ENCODE measurements around the gene SLC25A21. TPM values are rescaled to one million over a fixed set of nuclear protein-coding genes. Genes with fewer than 3 reads are reported as not detected.

The SLC25A21 gene
- total RNA-seq, 2 donors from 2014 or later = 1.2 TPM; not detected in 1

DNA sequence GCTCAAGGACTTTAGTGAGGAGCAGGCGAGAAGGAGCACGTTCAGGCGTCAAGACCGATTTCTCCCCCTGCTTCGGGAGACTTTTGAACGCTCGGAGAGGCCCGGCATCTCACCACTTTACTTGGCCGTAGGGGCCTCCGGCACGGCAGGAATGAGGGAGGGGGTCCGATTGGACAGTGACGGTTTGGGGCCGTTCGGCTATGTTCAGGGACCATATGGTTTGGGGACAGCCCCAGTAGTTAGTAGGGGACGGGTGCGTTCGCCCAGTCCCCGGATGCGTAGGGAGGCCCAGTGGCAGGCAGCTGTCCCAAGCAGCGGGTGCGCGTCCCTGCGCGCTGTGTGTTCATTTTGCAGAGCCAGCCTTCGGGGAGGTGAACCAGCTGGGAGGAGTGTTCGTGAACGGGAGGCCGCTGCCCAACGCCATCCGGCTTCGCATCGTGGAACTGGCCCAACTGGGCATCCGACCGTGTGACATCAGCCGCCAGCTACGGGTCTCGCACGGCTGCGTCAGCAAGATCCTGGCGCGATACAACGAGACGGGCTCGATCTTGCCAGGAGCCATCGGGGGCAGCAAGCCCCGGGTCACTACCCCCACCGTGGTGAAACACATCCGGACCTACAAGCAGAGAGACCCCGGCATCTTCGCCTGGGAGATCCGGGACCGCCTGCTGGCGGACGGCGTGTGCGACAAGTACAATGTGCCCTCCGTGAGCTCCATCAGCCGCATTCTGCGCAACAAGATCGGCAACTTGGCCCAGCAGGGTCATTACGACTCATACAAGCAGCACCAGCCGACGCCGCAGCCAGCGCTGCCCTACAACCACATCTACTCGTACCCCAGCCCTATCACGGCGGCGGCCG lies 509.6 kb downstream of the SLC25A21 start:
- no peaks in the 10 kb centered on the region for H3K9me3 ChIP-seq
- TF ChIP-seq, protein P1, sequence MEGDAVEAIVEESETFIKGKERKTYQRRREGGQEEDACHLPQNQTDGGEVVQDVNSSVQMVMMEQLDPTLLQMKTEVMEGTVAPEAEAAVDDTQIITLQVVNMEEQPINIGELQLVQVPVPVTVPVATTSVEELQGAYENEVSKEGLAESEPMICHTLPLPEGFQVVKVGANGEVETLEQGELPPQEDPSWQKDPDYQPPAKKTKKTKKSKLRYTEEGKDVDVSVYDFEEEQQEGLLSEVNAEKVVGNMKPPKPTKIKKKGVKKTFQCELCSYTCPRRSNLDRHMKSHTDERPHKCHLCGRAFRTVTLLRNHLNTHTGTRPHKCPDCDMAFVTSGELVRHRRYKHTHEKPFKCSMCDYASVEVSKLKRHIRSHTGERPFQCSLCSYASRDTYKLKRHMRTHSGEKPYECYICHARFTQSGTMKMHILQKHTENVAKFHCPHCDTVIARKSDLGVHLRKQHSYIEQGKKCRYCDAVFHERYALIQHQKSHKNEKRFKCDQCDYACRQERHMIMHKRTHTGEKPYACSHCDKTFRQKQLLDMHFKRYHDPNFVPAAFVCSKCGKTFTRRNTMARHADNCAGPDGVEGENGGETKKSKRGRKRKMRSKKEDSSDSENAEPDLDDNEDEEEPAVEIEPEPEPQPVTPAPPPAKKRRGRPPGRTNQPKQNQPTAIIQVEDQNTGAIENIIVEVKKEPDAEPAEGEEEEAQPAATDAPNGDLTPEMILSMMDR (IDR thresholded peaks at IDR 0.05) = peak; percentile 23
- H3K4me3 ChIP-seq = peak overlapping the region; percentile 74
- H3K27me3 ChIP-seq (replicated peaks; ENCODE audit: insufficient read depth) = peaks cover 31% of the 10 kb centered on the region
- no peaks in the 10 kb centered on the region for H3K36me3 ChIP-seq
- ATAC-seq (ENCODE audit: insufficient number of reproducible peaks, low FRiP score, low read depth) (peak; percentile 47), DNase-seq (ENCODE audit: low spot score) (no peak)
- peaks cover 4 to 54% of the 10 kb centered on the region in 2 donors for H3K4me1 ChIP-seq (ENCODE audit: control insufficient read depth in 1 of 2, low read depth in 2 of 2)
- H3K27ac ChIP-seq = peak overlapping the region in 1 of 2 donors; percentile 50

DNA sequence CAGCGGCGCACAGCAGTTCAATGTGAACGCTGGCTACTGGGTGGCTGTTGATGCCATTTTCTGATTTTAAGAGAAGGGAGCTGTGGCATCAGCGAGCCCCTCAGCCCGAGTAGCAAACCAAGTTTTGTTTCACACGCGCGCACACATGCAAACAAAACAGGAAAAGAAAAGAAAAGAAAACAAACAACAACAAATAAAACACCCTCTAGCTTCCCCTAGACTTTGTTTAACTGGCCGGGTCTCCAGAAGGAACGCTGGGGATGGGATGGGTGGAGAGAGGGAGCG lies 510.2 kb downstream of the SLC25A21 start:
- H3K27ac ChIP-seq = peak overlapping the region in 1 of 2 donors; percentile 50

DNA sequence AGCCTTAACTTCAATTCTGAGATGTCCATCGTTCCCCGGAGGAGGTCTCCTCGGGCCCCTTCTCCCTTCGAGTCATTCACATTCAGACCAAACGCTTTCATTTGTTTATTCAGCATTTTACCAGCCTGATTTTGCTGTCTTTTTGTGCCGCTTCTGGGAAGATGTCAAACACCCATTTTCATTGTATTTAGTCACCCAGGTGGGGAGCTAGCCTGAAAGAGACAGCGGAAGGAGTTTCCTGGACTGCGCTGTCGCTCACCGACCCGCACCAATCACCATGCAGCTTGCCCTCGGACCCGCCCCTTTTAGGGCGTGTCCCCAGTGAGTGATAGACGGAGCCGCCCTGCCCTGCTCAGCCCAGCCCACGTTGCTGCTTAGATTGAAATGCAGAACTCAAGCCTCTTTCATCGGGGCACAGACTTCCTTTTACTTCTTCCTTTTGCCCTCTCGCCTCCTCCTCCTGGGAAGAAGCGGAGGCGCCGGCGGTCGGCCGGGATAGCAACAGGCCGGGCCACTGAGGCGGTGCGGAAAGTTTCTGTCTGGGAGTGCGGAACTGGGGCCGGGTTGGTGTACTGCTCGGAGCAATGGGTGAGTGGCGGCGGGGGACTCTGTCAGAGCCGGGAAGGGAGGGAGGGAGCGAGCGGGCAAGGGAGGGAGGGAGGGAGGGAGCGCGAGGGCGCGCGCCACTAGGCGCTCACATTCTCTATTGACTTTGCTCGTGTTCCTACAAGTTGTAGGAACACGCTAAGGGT lies 510.7 kb downstream of the SLC25A21 start, which contains the start of gene PAX9:
TSS of gene PAX9 (plus strand) at position 355 of the 752 bp plus-strand sequence. CDS start at position 585, 230 bp downstream.
- TF ChIP-seq, protein P1 (IDR thresholded peaks at IDR 0.05) = no peak
- H3K36me3 ChIP-seq = no peaks in the 10 kb centered on the region
- DNase-seq (ENCODE audit: low spot score) = no peak
- peak within 1 kb of the TSS; percentile 74 for H3K4me3 ChIP-seq
- H3K9me3 ChIP-seq = no peaks in the 10 kb centered on the region
- ATAC-seq (ENCODE audit: insufficient number of reproducible peaks, low FRiP score, low read depth) = peak; percentile 77
- H3K27me3 ChIP-seq (replicated peaks; ENCODE audit: insufficient read depth) = peaks cover 32% of the 10 kb centered on the region
- H3K4me1 ChIP-seq (ENCODE audit: control insufficient read depth in 1 of 2, low read depth in 2 of 2) = peaks cover 9 to 62% of the 10 kb centered on the region in 2 donors
- peak within 1 kb of the TSS; percentile 5 to 50 for H3K27ac ChIP-seq

More for the DNA sequence above, 510.2 kb downstream of the SLC25A21 start:
- Histone ChIP-seq H3K4me3 (peak overlapping the region; percentile 74), H3K4me1 (ENCODE audit: control insufficient read depth in 1 of 2, low read depth in 2 of 2) (peaks cover 5 to 60% of the 10 kb centered on the region in 2 donors), H3K36me3 (no peaks in the 10 kb centered on the region), H3K9me3 (no peaks in the 10 kb centered on the region), H3K27me3 (replicated peaks; ENCODE audit: insufficient read depth) (peaks cover 32% of the 10 kb centered on the region)
- DNase-seq (ENCODE audit: low spot score) (no peak), ATAC-seq (ENCODE audit: insufficient number of reproducible peaks, low FRiP score, low read depth) (no peak)
- TF ChIP-seq, protein P1 (IDR thresholded peaks at IDR 0.05) = no peak

DNA sequence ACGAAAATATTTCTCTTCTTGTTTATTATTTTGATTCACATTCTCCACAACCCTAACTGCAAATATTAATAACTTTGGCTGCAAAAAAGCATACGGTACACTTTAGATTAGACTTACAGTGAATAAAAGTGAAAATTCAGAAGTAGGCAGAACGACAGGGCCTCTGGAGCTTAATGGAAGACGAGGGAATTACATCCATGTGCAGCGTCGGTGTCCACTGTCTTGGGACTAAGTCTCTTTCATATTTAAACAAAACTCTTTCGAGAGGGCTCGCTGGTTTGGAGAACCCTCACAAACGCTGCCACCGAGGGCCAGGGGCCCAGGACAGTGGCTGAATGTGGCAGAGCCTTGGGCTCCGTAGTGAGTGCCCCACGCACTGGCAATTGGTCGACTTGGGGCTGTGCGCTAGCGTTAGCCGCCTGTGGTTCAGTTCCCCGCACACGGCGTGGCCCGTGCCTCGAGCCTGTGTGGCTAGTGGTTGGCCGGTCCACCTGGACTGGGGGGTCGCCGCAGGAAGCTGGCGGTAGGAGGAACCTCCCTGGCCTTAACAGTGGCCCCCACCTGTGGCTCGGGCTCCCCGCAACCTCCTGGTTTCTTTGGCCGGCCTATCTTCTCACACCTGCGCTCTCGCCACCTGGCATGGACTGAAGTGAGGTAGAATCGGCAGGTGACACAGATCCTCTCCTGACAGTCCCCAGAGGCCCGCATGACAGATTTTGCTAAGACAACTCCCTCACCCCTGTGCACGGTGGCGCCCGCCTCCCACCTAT lies 511.5 kb downstream of the SLC25A21 start:
- ATAC-seq (ENCODE audit: insufficient number of reproducible peaks, low FRiP score, low read depth) (no peak), DNase-seq (ENCODE audit: low spot score) (no peak)
- TF ChIP-seq, protein P1 (IDR thresholded peaks at IDR 0.05) = no peak
- H3K27me3 ChIP-seq (replicated peaks; ENCODE audit: insufficient read depth) = peaks cover 32% of the 10 kb centered on the region
- H3K4me1 ChIP-seq (ENCODE audit: control insufficient read depth in 1 of 2, low read depth in 2 of 2) = peaks cover 9 to 65% of the 10 kb centered on the region in 2 donors
- no peaks in the 10 kb centered on the region for H3K36me3 ChIP-seq
- no peak overlapping the region for H3K27ac ChIP-seq
- H3K9me3 ChIP-seq = no peaks in the 10 kb centered on the region
- peak overlapping the region; percentile 74 for H3K4me3 ChIP-seq

Data from thoracic aorta (tissue), 2 donors.